CD4-positive, CD25-positive, alpha-beta regulatory T cell (primary cell): Measurements from ENCODE around the gene CEP70. TPM values are rescaled to one million over a fixed set of nuclear protein-coding genes. Genes with fewer than 3 reads are reported as not detected.
"Not testable (repeated sequence)": the region's sequence is repeated elsewhere in the genome, so short reads cannot be mapped to it uniquely, and the experiment has no call there.

Experiments used
- ATAC-seq, 2 donors: fragments of 150-1000 bp; cut with Tn5 transposase; one replicate each; pipeline ENCODE4 v1.10.0; 2021; ENCODE audit warnings: low read depth in 2 of 2, moderate number of reproducible peaks in 2 of 2, moderate library complexity in 1 of 2
- DNase-seq, 3 donors: peaks; one replicate each; pipeline versions ENCODE4 v3.0.0 to v3.0.0-alpha.2; 2012 to 2022; ENCODE audit warnings: mixed read lengths in 1 of 3
- H3K27ac ChIP-seq: one replicate; pipeline ENCODE4 v1.7.0; 2013; ENCODE audit warnings: mild to moderate bottlenecking, low read length; ENCODE audit not compliant: insufficient read depth, poor library complexity, severe bottlenecking
- H3K27me3 ChIP-seq: one replicate; pipeline ENCODE4 v1.7.0; 2013; ENCODE audit warnings: low read length; ENCODE audit not compliant: control insufficient read depth, insufficient read depth
- H3K36me3 ChIP-seq: one replicate; pipeline ENCODE4 v1.7.0; 2013; ENCODE audit warnings: mild to moderate bottlenecking, low read length, moderate library complexity; ENCODE audit not compliant: control insufficient read depth, insufficient read depth
- H3K4me1 ChIP-seq: 2 replicates; pipeline ENCODE4 v1.7.0; 2013; ENCODE audit warnings: mild to moderate bottlenecking, low read length; ENCODE audit not compliant: insufficient read depth, control insufficient read depth, poor library complexity, severe bottlenecking
- H3K4me3 ChIP-seq: one replicate; pipeline ENCODE4 v1.7.0; 2013; ENCODE audit warnings: low read depth, mild to moderate bottlenecking, low read length, moderate library complexity
- H3K9me3 ChIP-seq, 2 experiments: 1 replicate in 1 of 2; 2 replicates in 1 of 2; pipeline ENCODE4 v1.7.0; 2013; ENCODE audit warnings: low read length in 2 of 2, mild to moderate bottlenecking in 1 of 2, moderate library complexity in 1 of 2; ENCODE audit not compliant: control insufficient read depth in 2 of 2
- H3K27ac Mint-ChIP-seq, 3 donors: one replicate each; pipeline ENCODE4 v1.8.0; 2020 to 2022; ENCODE audit warnings: mild to moderate bottlenecking in 3 of 3, mixed read lengths in 3 of 3, moderate library complexity in 2 of 3
- H3K27me3 Mint-ChIP-seq: one replicate; pipeline ENCODE4 v1.8.0; 2022; ENCODE audit warnings: mild to moderate bottlenecking, mixed read lengths
- H3K36me3 Mint-ChIP-seq: one replicate; pipeline ENCODE4 v1.8.0; 2020; ENCODE audit warnings: mixed read lengths
- H3K4me1 Mint-ChIP-seq, 4 donors: one replicate each; pipeline ENCODE4 v1.8.0; 2020 to 2022; ENCODE audit warnings: mixed read lengths in 4 of 4, mild to moderate bottlenecking in 1 of 4
- H3K4me3 Mint-ChIP-seq, 4 donors: one replicate each; pipeline ENCODE4 v1.8.0; 2020 to 2022; ENCODE audit warnings: mild to moderate bottlenecking in 4 of 4, mixed read lengths in 4 of 4, moderate library complexity in 3 of 4
- H3K9me3 Mint-ChIP-seq, 7 donors: one replicate each; pipeline ENCODE4 v1.8.0; 2020 to 2022; ENCODE audit warnings: mixed read lengths in 7 of 7, mild to moderate bottlenecking in 3 of 7, moderate library complexity in 2 of 7
- polyA plus RNA-seq, 4 donors: library from polyadenylated mRNA; unstranded; fragments of 300-500 nt; fragmentation: Illumina TruSeq; gene quantifications; one replicate each; pipeline ENCODE4 v1.2.3, GENCODE V29; 2021
- total RNA-seq: library from RNA; stranded (reverse); gene quantifications from one replicate; pipeline ENCODE4 v1.2.3, GENCODE V29; 2022

CEP70 gene
- total and polyA plus RNA-seq, 5 donors from 2014 or later, result 3.8 to 15.6 (median 6.5) TPM

- H3K9me3 ChIP-seq, result peaks cover 23 to 66% of the 10 kb centered on the region in 2 experiments
- H3K27ac ChIP-seq, result no peak overlapping the region
- Mint-ChIP-seq H3K36me3 (peaks cover 68% of the 10 kb centered on the region), H3K27ac (no peak overlapping the region), H3K4me1 (no peaks in the 10 kb centered on the region), H3K9me3 (peaks cover 4 to 73% (median 24%) of the 10 kb centered on the region in 7 donors), H3K27me3 (no peaks in the 10 kb centered on the region), H3K4me3 (no peak overlapping the region)
- no peaks in the 10 kb centered on the region for H3K4me1 ChIP-seq
- DNase-seq (no peak), ATAC-seq (no peak)
- no peaks in the 10 kb centered on the region for H3K27me3 ChIP-seq
- H3K36me3 ChIP-seq, result peaks cover 12% of the 10 kb centered on the region
- no peak overlapping the region for H3K4me3 ChIP-seq
These were observed 49.5 kb downstream of the CEP70 start for GRCh38 chr3:138544546-138544945.

GRCh38 chr3:138542977-138543376 lies 51.1 kb downstream of the CEP70 start:
- Mint-ChIP-seq H3K36me3 (peaks cover 63% of the 10 kb centered on the region), H3K27me3 (no peaks in the 10 kb centered on the region), H3K9me3 (peaks cover 4 to 75% (median 25%) of the 10 kb centered on the region in 7 donors), H3K4me3 (no peak overlapping the region), H3K27ac (no peak overlapping the region), H3K4me1 (no peaks in the 10 kb centered on the region)
- Histone ChIP-seq H3K27ac (no peak overlapping the region), H3K4me1 (no peaks in the 10 kb centered on the region), H3K36me3 (peaks cover 10% of the 10 kb centered on the region), H3K9me3 (peaks cover 30 to 61% of the 10 kb centered on the region in 2 experiments), H3K27me3 (no peaks in the 10 kb centered on the region), H3K4me3 (no peak overlapping the region)
- no peak for ATAC-seq
- no peak for DNase-seq

GRCh38 chr3:138539352-138539751 lies 54.7 kb downstream of the CEP70 start:
- Histone ChIP-seq H3K27me3 (no peaks in the 10 kb centered on the region), H3K4me1 (no peaks in the 10 kb centered on the region), H3K27ac (no peak overlapping the region), H3K36me3 (peaks cover 3% of the 10 kb centered on the region), H3K9me3 (peaks cover 16 to 30% of the 10 kb centered on the region in 2 experiments), H3K4me3 (no peak overlapping the region)
- DNase-seq (no peak), ATAC-seq (no peak)
- Mint-ChIP-seq H3K36me3 (peaks cover 45% of the 10 kb centered on the region), H3K4me3 (no peak overlapping the region), H3K4me1 (no peaks in the 10 kb centered on the region), H3K27ac (no peak overlapping the region), H3K9me3 (peaks cover 1 to 46% (median 12%) of the 10 kb centered on the region in 7 donors), H3K27me3 (no peaks in the 10 kb centered on the region)

GRCh38 chr3:138521445-138521844 lies 72.6 kb downstream of the CEP70 start:
- not testable (repeated sequence) for H3K4me3 ChIP-seq, ATAC-seq, H3K27me3 Mint-ChIP-seq, H3K4me1 Mint-ChIP-seq, H3K4me1 ChIP-seq, H3K27me3 ChIP-seq, DNase-seq, H3K4me3 Mint-ChIP-seq, H3K27ac ChIP-seq, H3K27ac Mint-ChIP-seq, H3K36me3 ChIP-seq, H3K9me3 ChIP-seq
- Mint-ChIP-seq H3K36me3 (peaks cover 33% of the 10 kb centered on the region), H3K9me3 (peaks cover 0 to 14% (median 0%) of the 10 kb centered on the region in 7 donors)

GRCh38 chr3:138513090-138513843 lies 80.8 kb downstream of the CEP70 start:
- peaks cover 19% of the 10 kb centered on the region for H3K36me3 Mint-ChIP-seq
- H3K27me3 Mint-ChIP-seq, result no peaks in the 10 kb centered on the region
- Histone ChIP-seq H3K27ac (no peak overlapping the region), H3K36me3 (no peaks in the 10 kb centered on the region), H3K27me3 (no peaks in the 10 kb centered on the region), H3K9me3 (no peaks in the 10 kb centered on the region), H3K4me3 (no peak overlapping the region), H3K4me1 (peaks cover 8% of the 10 kb centered on the region)
- H3K4me1 Mint-ChIP-seq, result peaks cover 6 to 28% (median 10%) of the 10 kb centered on the region in 4 donors
- DNase-seq, result peak in 1 of 3 donors; percentile 78
- H3K9me3 Mint-ChIP-seq, result peaks cover 0 to 5% (median 0%) of the 10 kb centered on the region in 7 donors
- no peak for ATAC-seq
- no peak overlapping the region for H3K27ac Mint-ChIP-seq
- H3K4me3 Mint-ChIP-seq, result no peak overlapping the region

GRCh38 chr3:138511945-138512344 lies 82.1 kb downstream of the CEP70 start:
- no peak for DNase-seq
- Histone ChIP-seq H3K27me3 (no peaks in the 10 kb centered on the region), H3K4me1 (peaks cover 8% of the 10 kb centered on the region), H3K4me3 (no peak overlapping the region), H3K9me3 (no peaks in the 10 kb centered on the region), H3K36me3 (no peaks in the 10 kb centered on the region), H3K27ac (no peak overlapping the region)
- Mint-ChIP-seq H3K9me3 (peaks cover 0 to 2% (median 0%) of the 10 kb centered on the region in 7 donors), H3K4me1 (peaks cover 6 to 28% (median 10%) of the 10 kb centered on the region in 4 donors), H3K4me3 (no peak overlapping the region), H3K27ac (peak overlapping the region in 1 of 3 donors; percentile 47), H3K27me3 (no peaks in the 10 kb centered on the region), H3K36me3 (peaks cover 15% of the 10 kb centered on the region)
- ATAC-seq, result no peak

- H3K4me3 ChIP-seq, result no peak overlapping the region
- H3K36me3 ChIP-seq, result no peaks in the 10 kb centered on the region
- H3K9me3 ChIP-seq, result no peaks in the 10 kb centered on the region
- no peaks in the 10 kb centered on the region for H3K27me3 ChIP-seq
- DNase-seq (no peak), ATAC-seq (no peak)
- H3K36me3 Mint-ChIP-seq, result peaks cover 4% of the 10 kb centered on the region
- H3K4me1 ChIP-seq, result peaks cover 8% of the 10 kb centered on the region
- peaks cover 6 to 28% (median 10%) of the 10 kb centered on the region in 4 donors for H3K4me1 Mint-ChIP-seq
- H3K27ac Mint-ChIP-seq, result no peak overlapping the region
- no peak overlapping the region for H3K27ac ChIP-seq
- no peak overlapping the region for H3K4me3 Mint-ChIP-seq
- peaks cover 0 to 2% (median 0%) of the 10 kb centered on the region in 7 donors for H3K9me3 Mint-ChIP-seq
- H3K27me3 Mint-ChIP-seq, result no peaks in the 10 kb centered on the region
These were observed 84.5 kb downstream of the CEP70 start for GRCh38 chr3:138509586-138509985.

- Histone ChIP-seq H3K27me3 (no peaks in the 10 kb centered on the region), H3K27ac (no peak overlapping the region), H3K4me3 (no peak overlapping the region), H3K4me1 (no peaks in the 10 kb centered on the region), H3K36me3 (no peaks in the 10 kb centered on the region), H3K9me3 (no peaks in the 10 kb centered on the region)
- Mint-ChIP-seq H3K4me3 (no peak overlapping the region), H3K9me3 (peaks cover 0 to 2% (median 0%) of the 10 kb centered on the region in 7 donors), H3K27ac (no peak overlapping the region), H3K4me1 (peaks cover 0 to 16% (median 1%) of the 10 kb centered on the region in 4 donors), H3K36me3 (peaks cover 12% of the 10 kb centered on the region), H3K27me3 (no peaks in the 10 kb centered on the region)
- ATAC-seq, result no peak
- no peak for DNase-seq
These were observed 86.5 kb downstream of the CEP70 start for GRCh38 chr3:138507524-138507923.
